HEK293 (cell line): ENCODE measurements around the gene MAP3K7.

ENCODE experiments used
- AEBP2 ChIP-seq: fragments of 450-650 bp; formaldehyde crosslinking; IDR thresholded peaks from 2 replicates; pipeline ENCODE4 v1.5.1; 2016; ENCODE audit warnings: missing biosample characterization, missing genetic modification characterization, borderline replicate concordance
- CTCF ChIP-seq: fragments of 450-650 bp; formaldehyde crosslinking; IDR thresholded peaks from 2 replicates; pipeline ENCODE4 v1.5.1; 2016; ENCODE audit warnings: missing biosample characterization, missing genetic modification characterization
- IKZF3 ChIP-seq: fragments of 450-650 bp; IDR thresholded peaks from 2 replicates; pipeline ENCODE4 v1.5.0; 2018; ENCODE audit warnings: missing biosample characterization, mild to moderate bottlenecking, missing genetic modification characterization, moderate library complexity
- KLF16 ChIP-seq: fragments of 450-650 bp; formaldehyde crosslinking; IDR thresholded peaks from 2 replicates; pipeline ENCODE4 v1.5.1; 2017; ENCODE audit warnings: missing biosample characterization, missing genetic modification characterization
- KLF8 ChIP-seq: fragments of 450-650 bp; formaldehyde crosslinking; IDR thresholded peaks from 2 replicates; pipeline ENCODE4 v1.5.1; 2016; ENCODE audit warnings: missing biosample characterization, missing genetic modification characterization
- REPIN1 ChIP-seq: fragments of 450-650 bp; formaldehyde crosslinking; IDR thresholded peaks from 2 replicates; pipeline ENCODE4 v1.5.1; 2017; ENCODE audit warnings: missing biosample characterization, missing genetic modification characterization, low read depth
- SP7 ChIP-seq: fragments of 450-650 bp; formaldehyde crosslinking; IDR thresholded peaks from 2 replicates; pipeline ENCODE4 v1.5.1; 2016; ENCODE audit warnings: missing biosample characterization, missing genetic modification characterization
- YY2 ChIP-seq: fragments of 450-650 bp; formaldehyde crosslinking; IDR thresholded peaks from 2 replicates; pipeline ENCODE4 v1.5.1; 2016; ENCODE audit warnings: missing biosample characterization, missing genetic modification characterization
- ZBTB11 ChIP-seq: fragments of 450-650 bp; formaldehyde crosslinking; conservative IDR thresholded peaks from 2 replicates; pipeline ENCODE4 v1.5.1; 2016; ENCODE audit warnings: low read depth, missing biosample characterization, missing genetic modification characterization
- ZBTB17 ChIP-seq: fragments of 450-650 bp; formaldehyde crosslinking; IDR thresholded peaks from 2 replicates; pipeline ENCODE4 v1.5.1; 2016; ENCODE audit warnings: missing biosample characterization, missing genetic modification characterization
- ZBTB26 ChIP-seq: fragments of 450-650 bp; formaldehyde crosslinking; optimal IDR thresholded peaks from 2 replicates; pipeline ENCODE3; 2016; ENCODE audit warnings: missing biosample characterization, mild to moderate bottlenecking, missing genetic modification characterization
- ZBTB6 ChIP-seq: fragments of 450-650 bp; formaldehyde crosslinking; IDR thresholded peaks from 2 replicates; pipeline ENCODE4 v1.5.1; 2017; ENCODE audit warnings: missing biosample characterization, missing genetic modification characterization
- ZFP37 ChIP-seq: fragments of 450-650 bp; formaldehyde crosslinking; IDR thresholded peaks from 2 replicates; pipeline ENCODE4 v1.5.1; 2016; ENCODE audit warnings: missing biosample characterization, missing genetic modification characterization
- ZNF174 ChIP-seq: fragments of 450-650 bp; formaldehyde crosslinking; IDR thresholded peaks from 2 replicates; pipeline ENCODE4 v1.5.0; 2017; ENCODE audit warnings: missing biosample characterization, mild to moderate bottlenecking, missing genetic modification characterization
- ZNF202 ChIP-seq: fragments of 450-650 bp; formaldehyde crosslinking; IDR thresholded peaks from 2 replicates; pipeline ENCODE4 v1.5.1; 2016; ENCODE audit warnings: missing biosample characterization, missing genetic modification characterization, borderline replicate concordance
- ZNF280C ChIP-seq: fragments of 450-650 bp; formaldehyde crosslinking; IDR thresholded peaks from 2 replicates; pipeline ENCODE4 v1.5.1; 2016; ENCODE audit warnings: missing biosample characterization, missing genetic modification characterization
- ZNF335 ChIP-seq: fragments of 450-650 bp; formaldehyde crosslinking; conservative IDR thresholded peaks from 2 replicates; pipeline ENCODE4 v1.5.1; 2016; ENCODE audit warnings: missing biosample characterization, missing genetic modification characterization
- ZNF394 ChIP-seq: fragments of 450-650 bp; formaldehyde crosslinking; IDR thresholded peaks from 2 replicates; pipeline ENCODE4 v1.5.1; 2016; ENCODE audit warnings: missing biosample characterization, missing genetic modification characterization, mild to moderate bottlenecking, moderate library complexity, borderline replicate concordance
- ZNF449 ChIP-seq: fragments of 450-650 bp; formaldehyde crosslinking; IDR thresholded peaks from 2 replicates; pipeline ENCODE4 v1.5.1; 2017; ENCODE audit warnings: missing biosample characterization, mild to moderate bottlenecking, missing genetic modification characterization, moderate library complexity
- ZNF501 ChIP-seq: fragments of 450-650 bp; formaldehyde crosslinking; IDR thresholded peaks from 2 replicates; pipeline ENCODE4 v1.5.1; 2016; ENCODE audit warnings: missing biosample characterization, missing genetic modification characterization
- ZNF654 ChIP-seq: fragments of 450-650 bp; formaldehyde crosslinking; IDR thresholded peaks from 2 replicates; pipeline ENCODE4 v1.5.1; 2016; ENCODE audit warnings: low read depth, missing biosample characterization, missing genetic modification characterization
- ZNF701 ChIP-seq: fragments of 450-650 bp; formaldehyde crosslinking; IDR thresholded peaks from 2 replicates; pipeline ENCODE4 v1.5.1; 2016; ENCODE audit warnings: missing biosample characterization, missing genetic modification characterization
- ZNF837 ChIP-seq: fragments of 450-650 bp; formaldehyde crosslinking; IDR thresholded peaks from 2 replicates; pipeline ENCODE4 v1.5.1; 2016; ENCODE audit warnings: missing biosample characterization, missing genetic modification characterization

Gene MAP3K7

GRCh38 chr6:90610751-90611542 is 24.1 kb upstream of the MAP3K7 start (continued):
- TF ChIP-seq ZNF202 (tag by site-specific recombination) (no peak), ZNF501 (tag by site-specific recombination) (peak; percentile 48; the same call in 1 of the 2 replicates), KLF8 (tag by site-specific recombination) (peak; percentile 66; the same call in 1 of the 2 replicates), AEBP2 (tag by site-specific recombination) (no peak), ZBTB26 (tag by site-specific recombination) (peak; percentile 94), ZFP37 (tag by site-specific recombination) (peak; percentile 40; the same call in 1 of the 2 replicates), KLF16 (tag by site-specific recombination) (0 out of 2 replicates have a peak, but pooled peaks have one; percentile 35), CTCF (peak; percentile 88), SP7 (tag by site-specific recombination) (peak; percentile 22), ZBTB17 (tag by site-specific recombination) (peak; percentile 48; the same call in 1 of the 2 replicates), ZBTB11 (tag by site-specific recombination) (0 out of 2 replicates have a peak, but pooled peaks have one; percentile 36), ZNF701 (no peak), ZNF174 (tag by site-specific recombination) (no peak), ZNF394 (no peak), ZBTB6 (tag by site-specific recombination) (peak; percentile 60; the same call in 1 of the 2 replicates), ZNF335 (tag by site-specific recombination) (peak; percentile 78), ZNF449 (peak; percentile 90), IKZF3 (tag by site-specific recombination) (peak; percentile 64; the same call in 1 of the 2 replicates), YY2 (tag by site-specific recombination) (0 out of 2 replicates have a peak, but pooled peaks have one; percentile 20), REPIN1 (tag by site-specific recombination) (no peak), ZNF280C (tag by site-specific recombination) (no peak), ZNF654 (0 out of 2 replicates have a peak, but pooled peaks have one; percentile 6), ZNF837 (tag by site-specific recombination) (no peak)
